HCT116 (cell line): ENCODE data around the gene CYP46A1. TPM values are rescaled to one million over a fixed set of nuclear protein-coding genes. Genes with fewer than 3 reads are reported as not detected.

Experiments used
- ATAC-seq: fragments of 200-7000 bp; cut with Tn5 transposase; 2 replicates; pipeline ENCODE4 v1.9.1; 2020; ENCODE audit warnings: mild to moderate bottlenecking, moderate library complexity
- BruUV-seq: library from RNA; stranded (reverse); fragments of 400-500 nt; replicated peaks from 2 replicates; lab custom pipeline; 2021; lab: Mats Ljungman, UMichigan
- CTCF ChIA-PET: fragments of 300-600 bp; sonication (Branson Sonifier 250); formaldehyde crosslinking; loops from one replicate; lab custom pipeline; 2021; ENCODE audit warnings: antibody characterized with exemption; lab: Charles Lee
- POLR2A ChIA-PET: fragments of 300-600, 350-600 bp; sonication (Branson Sonifier 250); formaldehyde crosslinking; loops from one replicate; lab custom pipeline; 2021; ENCODE audit warnings: antibody characterized with exemption; lab: Charles Lee
- RAD21 ChIA-PET, 2 experiments: fragments of 300-600 bp; sonication (Branson Sonifier 250); formaldehyde crosslinking; loops; one replicate each; lab custom pipeline; 2023; ENCODE audit warnings: low total read pairs in 2 of 2; ENCODE audit not compliant: uncharacterized antibody in 2 of 2, unreplicated experiment in 2 of 2, low non-redundant PET in 1 of 2; lab: Charles Lee
- DNase-seq: peaks from one replicate; pipeline ENCODE4 v3.0.0-alpha.2; 2010; ENCODE audit warnings: low read depth, low spot score
- H2AFZ ChIP-seq: fragments of 200-600 bp; shearing (Covaris generic), sonication (generic); 2 replicates; pipeline ENCODE4 v1.6.1; 2017; ENCODE audit warnings: low read depth, mixed run types, mixed read lengths, antibody characterized with exemption, low read length; ENCODE audit not compliant: poor library complexity, severe bottlenecking
- H3K27ac ChIP-seq: 2 replicates; pipeline ENCODE4 v1.5.1; 2012; ENCODE audit warnings: low read depth, low read length
- H3K27me3 ChIP-seq: fragments of 200-600 bp; sonication (generic); 2 replicates; pipeline ENCODE4 v1.6.1; 2016; ENCODE audit warnings: mixed run types, low read length, mixed read lengths; ENCODE audit not compliant: insufficient read depth
- H3K36me3 ChIP-seq, 2 experiments: fragments of 200-500 bp in 1 of 2; fragments of 200-600 bp in 1 of 2; sonication (Bioruptor generic) in 1 of 2; sonication (generic) in 1 of 2; 2 replicates each; pipeline versions ENCODE4 v1.5.1 to v1.6.1; 2014 to 2016; ENCODE audit warnings: low read length in 2 of 2, inconsistent platforms in 1 of 2, mixed read lengths in 1 of 2, mixed run types in 1 of 2; ENCODE audit not compliant: insufficient read depth in 2 of 2, control insufficient read depth in 1 of 2
- H3K4me1 ChIP-seq, 2 experiments: fragments of 200-600 bp in 1 of 2; sonication (generic) in 1 of 2; 2 replicates each; pipeline versions ENCODE4 v1.5.1 to v1.6.1; 2012 to 2017; ENCODE audit warnings: low read length in 2 of 2, inconsistent platforms in 1 of 2, mild to moderate bottlenecking in 1 of 2, mixed read lengths in 1 of 2, mixed run types in 1 of 2, moderate library complexity in 1 of 2; ENCODE audit not compliant: insufficient read depth in 2 of 2, control insufficient read depth in 1 of 2
- H3K4me2 ChIP-seq: fragments of 200-600 bp; sonication (generic); 2 replicates; pipeline ENCODE4 v1.6.1; 2017; ENCODE audit warnings: mixed run types, low read length, mixed read lengths
- H3K4me3 ChIP-seq, 2 experiments: fragments of 200-600 bp in 1 of 2; sonication (generic) in 1 of 2; replicated peaks in 1 of 2; 2 replicates each; pipeline ENCODE4 v1.5.1; 2011 to 2016; ENCODE audit warnings: low read length in 2 of 2, control low read depth in 1 of 2, low read depth in 1 of 2, mild to moderate bottlenecking in 1 of 2, mixed read lengths in 1 of 2, mixed run types in 1 of 2
- H3K79me2 ChIP-seq: fragments of 200-600 bp; sonication (generic); 2 replicates; pipeline ENCODE4 v1.6.1; 2017; ENCODE audit warnings: mild to moderate bottlenecking, mixed run types, low read length, moderate library complexity, mixed read lengths; ENCODE audit not compliant: insufficient read depth
- H3K9ac ChIP-seq: fragments of 200-600 bp; sonication (generic); 2 replicates; pipeline ENCODE4 v1.6.1; 2016; ENCODE audit warnings: low read length, mixed read lengths
- H3K9me2 ChIP-seq: fragments of 200-600 bp; sonication (generic), shearing (Covaris generic); 2 replicates; pipeline ENCODE4 v1.6.1; 2017; ENCODE audit warnings: mixed run types, mild to moderate bottlenecking, moderate library complexity; ENCODE audit not compliant: insufficient read depth
- H3K9me3 ChIP-seq, 2 experiments: fragments of 200-500 bp in 1 of 2; fragments of 200-600 bp in 1 of 2; sonication (Bioruptor generic) in 1 of 2; sonication (generic) in 1 of 2; 2 replicates each; pipeline ENCODE4 v1.6.1; 2014 to 2017; ENCODE audit warnings: low read length in 2 of 2, mixed read lengths in 2 of 2, inconsistent platforms in 1 of 2, low read depth in 1 of 2, mild to moderate bottlenecking in 1 of 2, mixed run types in 1 of 2, moderate library complexity in 1 of 2; ENCODE audit not compliant: control insufficient read depth in 1 of 2, insufficient read depth in 1 of 2
- H4K20me1 ChIP-seq: fragments of 200-600 bp; sonication (generic), shearing (Covaris generic); 2 replicates; pipeline ENCODE4 v1.6.1; 2017; ENCODE audit warnings: mixed run types, mild to moderate bottlenecking, moderate library complexity; ENCODE audit not compliant: insufficient read depth
- ATF3 ChIP-seq: IDR thresholded peaks from 2 replicates; pipeline ENCODE4 v1.6.1; 2012
- CBX3 ChIP-seq: IDR thresholded peaks from 2 replicates; pipeline ENCODE4 v1.6.1; 2012; ENCODE audit warnings: low read depth
- EGR1 ChIP-seq: IDR thresholded peaks from 2 replicates; pipeline ENCODE4 v1.6.1; 2012; ENCODE audit warnings: low read depth
- EZH2phosphoT487 ChIP-seq: fragments of 200-600 bp; IDR thresholded peaks from 2 replicates; pipeline ENCODE4 v1.6.1; 2018; ENCODE audit warnings: antibody characterized with exemption, borderline replicate concordance
- FOSL1 ChIP-seq: IDR thresholded peaks from 2 replicates; pipeline ENCODE4 v1.6.1; 2012; ENCODE audit warnings: low read depth
- JUND ChIP-seq: IDR thresholded peaks from 2 replicates; pipeline ENCODE4 v1.6.1; 2012
- MAX ChIP-seq: IDR thresholded peaks from 2 replicates; pipeline ENCODE4 v1.6.1; 2012
- POLR2A ChIP-seq: IDR thresholded peaks from 2 replicates; pipeline ENCODE4 v1.7.0; 2011; ENCODE audit warnings: borderline replicate concordance; ENCODE audit not compliant: insufficient read depth, insufficient read length; ENCODE audit errors: extremely low read depth
- POLR2AphosphoS5 ChIP-seq: IDR thresholded peaks from 2 replicates; pipeline ENCODE4 v1.6.1; 2011; ENCODE audit warnings: mild to moderate bottlenecking, low read depth, low read length, moderate library complexity
- RAD21 ChIP-seq: IDR thresholded peaks from 2 replicates; pipeline ENCODE4 v1.6.1; 2012; ENCODE audit warnings: low read depth, mild to moderate bottlenecking
- SIN3A ChIP-seq: IDR thresholded peaks from 2 replicates; pipeline ENCODE4 v1.6.1; 2012; ENCODE audit warnings: low read depth
- SRF ChIP-seq: IDR thresholded peaks from 2 replicates; pipeline ENCODE4 v1.6.1; 2012; ENCODE audit warnings: low read depth
- TCF7L2 ChIP-seq: IDR thresholded peaks from 2 replicates; pipeline ENCODE4 v1.7.0; 2011; ENCODE audit warnings: borderline replicate concordance, inconsistent platforms; ENCODE audit not compliant: insufficient read depth, insufficient read length; ENCODE audit errors: extremely low read depth
- YY1 ChIP-seq: IDR thresholded peaks from 2 replicates; pipeline ENCODE4 v1.6.1; 2011; ENCODE audit warnings: low read length, low read depth, moderate library complexity, mild to moderate bottlenecking; ENCODE audit not compliant: insufficient replicate concordance; ENCODE audit errors: extremely low read depth
- ZFX ChIP-seq: fragments of 450-650 bp; IDR thresholded peaks from 2 replicates; pipeline ENCODE4 v1.6.1; 2017
- intact Hi-C: fragments of 100-400 bp; cut with micrococcal nuclease; formaldehyde crosslinking; loops from 2 replicates; pipeline ENCODE4 v1.10.0; 2022
- total RNA-seq: library from RNA; stranded (reverse); gene quantifications from one replicate; pipeline ENCODE4 v1.2.1, GENCODE V29; 2021; ENCODE audit not compliant: unreplicated experiment
- TF ChIP-seq, protein P1 (sequence below): IDR thresholded peaks from 2 replicates; pipeline ENCODE4 v1.6.1; 2012; ENCODE audit warnings: low read depth
- TF ChIP-seq, protein P2 (sequence below), 3 experiments: fragments of 200-600 bp in 1 of 3; sonication (generic) in 1 of 3; IDR thresholded peaks in 2 of 3; conservative IDR thresholded peaks in 1 of 3; 2 replicates each; pipeline ENCODE4 v1.5.1; 2012 to 2017; ENCODE audit warnings: low read depth in 2 of 3, low read length in 2 of 3, antibody characterized with exemption in 1 of 3, borderline replicate concordance in 1 of 3, control low read depth in 1 of 3, mild to moderate bottlenecking in 1 of 3, mixed read lengths in 1 of 3, mixed run types in 1 of 3, moderate library complexity in 1 of 3; ENCODE audit not compliant: insufficient read depth in 1 of 3

The CYP46A1 gene
- total RNA-seq, 1 experiment from 2014 or later = 0.76 TPM

- Histone ChIP-seq H3K27ac (no peak overlapping the region), H3K4me1 (no peaks in the 10 kb centered on the region), H3K9me3 (no peaks in the 10 kb centered on the region), H3K9ac (no peak overlapping the region), H3K27me3 (no peaks in the 10 kb centered on the region), H4K20me1 (no peaks in the 10 kb centered on the region), H2AFZ (no peak overlapping the region), H3K9me2 (no peaks in the 10 kb centered on the region), H3K36me3 (no peaks in the 10 kb centered on the region), H3K79me2 (no peaks in the 10 kb centered on the region), H3K4me2 (no peak overlapping the region), H3K4me3 (no peak overlapping the region)
- DNase-seq = no peak
- TF ChIP-seq JUND = no peak
- no peak for TF ChIP-seq RAD21
- no peak for TF ChIP-seq SRF
- TF ChIP-seq POLR2AphosphoS5 = no peak
- TF ChIP-seq ZFX = no peak
- no peak for TF ChIP-seq CBX3
- TF ChIP-seq MAX = no peak
- TF ChIP-seq SIN3A = no peak
- TF ChIP-seq, protein P1, sequence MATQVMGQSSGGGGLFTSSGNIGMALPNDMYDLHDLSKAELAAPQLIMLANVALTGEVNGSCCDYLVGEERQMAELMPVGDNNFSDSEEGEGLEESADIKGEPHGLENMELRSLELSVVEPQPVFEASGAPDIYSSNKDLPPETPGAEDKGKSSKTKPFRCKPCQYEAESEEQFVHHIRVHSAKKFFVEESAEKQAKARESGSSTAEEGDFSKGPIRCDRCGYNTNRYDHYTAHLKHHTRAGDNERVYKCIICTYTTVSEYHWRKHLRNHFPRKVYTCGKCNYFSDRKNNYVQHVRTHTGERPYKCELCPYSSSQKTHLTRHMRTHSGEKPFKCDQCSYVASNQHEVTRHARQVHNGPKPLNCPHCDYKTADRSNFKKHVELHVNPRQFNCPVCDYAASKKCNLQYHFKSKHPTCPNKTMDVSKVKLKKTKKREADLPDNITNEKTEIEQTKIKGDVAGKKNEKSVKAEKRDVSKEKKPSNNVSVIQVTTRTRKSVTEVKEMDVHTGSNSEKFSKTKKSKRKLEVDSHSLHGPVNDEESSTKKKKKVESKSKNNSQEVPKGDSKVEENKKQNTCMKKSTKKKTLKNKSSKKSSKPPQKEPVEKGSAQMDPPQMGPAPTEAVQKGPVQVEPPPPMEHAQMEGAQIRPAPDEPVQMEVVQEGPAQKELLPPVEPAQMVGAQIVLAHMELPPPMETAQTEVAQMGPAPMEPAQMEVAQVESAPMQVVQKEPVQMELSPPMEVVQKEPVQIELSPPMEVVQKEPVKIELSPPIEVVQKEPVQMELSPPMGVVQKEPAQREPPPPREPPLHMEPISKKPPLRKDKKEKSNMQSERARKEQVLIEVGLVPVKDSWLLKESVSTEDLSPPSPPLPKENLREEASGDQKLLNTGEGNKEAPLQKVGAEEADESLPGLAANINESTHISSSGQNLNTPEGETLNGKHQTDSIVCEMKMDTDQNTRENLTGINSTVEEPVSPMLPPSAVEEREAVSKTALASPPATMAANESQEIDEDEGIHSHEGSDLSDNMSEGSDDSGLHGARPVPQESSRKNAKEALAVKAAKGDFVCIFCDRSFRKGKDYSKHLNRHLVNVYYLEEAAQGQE = no peak
- TF ChIP-seq EZH2phosphoT487 = no peak
- no peak for TF ChIP-seq EGR1
- TF ChIP-seq POLR2A = no peak
- TF ChIP-seq TCF7L2 = no peak
- no peak for TF ChIP-seq YY1
- TF ChIP-seq, protein P2, sequence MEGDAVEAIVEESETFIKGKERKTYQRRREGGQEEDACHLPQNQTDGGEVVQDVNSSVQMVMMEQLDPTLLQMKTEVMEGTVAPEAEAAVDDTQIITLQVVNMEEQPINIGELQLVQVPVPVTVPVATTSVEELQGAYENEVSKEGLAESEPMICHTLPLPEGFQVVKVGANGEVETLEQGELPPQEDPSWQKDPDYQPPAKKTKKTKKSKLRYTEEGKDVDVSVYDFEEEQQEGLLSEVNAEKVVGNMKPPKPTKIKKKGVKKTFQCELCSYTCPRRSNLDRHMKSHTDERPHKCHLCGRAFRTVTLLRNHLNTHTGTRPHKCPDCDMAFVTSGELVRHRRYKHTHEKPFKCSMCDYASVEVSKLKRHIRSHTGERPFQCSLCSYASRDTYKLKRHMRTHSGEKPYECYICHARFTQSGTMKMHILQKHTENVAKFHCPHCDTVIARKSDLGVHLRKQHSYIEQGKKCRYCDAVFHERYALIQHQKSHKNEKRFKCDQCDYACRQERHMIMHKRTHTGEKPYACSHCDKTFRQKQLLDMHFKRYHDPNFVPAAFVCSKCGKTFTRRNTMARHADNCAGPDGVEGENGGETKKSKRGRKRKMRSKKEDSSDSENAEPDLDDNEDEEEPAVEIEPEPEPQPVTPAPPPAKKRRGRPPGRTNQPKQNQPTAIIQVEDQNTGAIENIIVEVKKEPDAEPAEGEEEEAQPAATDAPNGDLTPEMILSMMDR (IDR thresholded peaks at IDR 0.05 in 2 of 3, conservative IDR thresholded peaks at IDR 0.05 in 1 of 3; ENCODE audit: borderline replicate concordance in 1 of 3, insufficient read depth in 1 of 3, low read depth in 2 of 3, low read length in 2 of 3) = no peak
- no peak for TF ChIP-seq ATF3
- TF ChIP-seq FOSL1 = no peak
- intact Hi-C loops = no loop called here
- BruUV-seq = no TSS peak
- ChIA-PET POLR2A (no interaction called here), CTCF (no interaction called here), RAD21 (no interaction called here)
- ATAC-seq = no peak
Observed at GRCh38 chr14:99696929-99697328, 12.8 kb downstream of the CYP46A1 start.
